HG03469 (cell line): ENCODE measurements around the gene CFDP1.

Source experiments
- ATAC-seq: cut with Tn5 transposase; IDR thresholded peaks from one replicate; pipeline ENCODE4 v1.9.1; 2021; ENCODE audit warnings: mild to moderate bottlenecking, moderate library complexity, moderate number of reproducible peaks; ENCODE audit not compliant: unreplicated experiment

The CFDP1 gene

GRCh38 chr16:75323933-75324332, 109.4 kb downstream of the CFDP1 start:
- no peak for ATAC-seq

GRCh38 chr16:75323198-75323597, 110.1 kb downstream of the CFDP1 start:
- no peak for ATAC-seq

- ATAC-seq = no peak
Observed at GRCh38 chr16:75322740-75323139, 110.6 kb downstream of the CFDP1 start.

GRCh38 chr16:75320435-75320834, 112.9 kb downstream of the CFDP1 start:
- no peak for ATAC-seq

- peak; percentile 73 for ATAC-seq
Observed at GRCh38 chr16:75319513-75320411, 113.5 kb downstream of the CFDP1 start.

GRCh38 chr16:75318737-75319136, 114.6 kb downstream of the CFDP1 start:
- no peak for ATAC-seq

GRCh38 chr16:75317532-75317931, 115.8 kb downstream of the CFDP1 start:
- ATAC-seq = no peak

- no peak for ATAC-seq
Observed at GRCh38 chr16:75317101-75317522, 116.2 kb downstream of the CFDP1 start.

GRCh38 chr16:75315539-75316306, 117.6 kb downstream of the CFDP1 start:
- no peak for ATAC-seq

GRCh38 chr16:75312875-75313274, 120.4 kb downstream of the CFDP1 start:
- ATAC-seq = no peak

- ATAC-seq = no peak
Observed at GRCh38 chr16:75311383-75311938, 121.8 kb downstream of the CFDP1 start.

- ATAC-seq = no peak
Observed at GRCh38 chr16:75310541-75310940, 122.8 kb downstream of the CFDP1 start.

- ATAC-seq = no peak
Observed at GRCh38 chr16:75309899-75310430, 123.3 kb downstream of the CFDP1 start.

GRCh38 chr16:75309156-75309555, 124.1 kb downstream of the CFDP1 start:
- ATAC-seq = no peak

- no peak for ATAC-seq
Observed at GRCh38 chr16:75308011-75308410, 125.3 kb downstream of the CFDP1 start.

- ATAC-seq = no peak
Observed at GRCh38 chr16:75307506-75307905, 125.8 kb downstream of the CFDP1 start.

GRCh38 chr16:75306099-75306762, 127.1 kb downstream of the CFDP1 start:
- no peak for ATAC-seq

GRCh38 chr16:75305364-75306098, 127.8 kb downstream of the CFDP1 start:
- peak; percentile 91 for ATAC-seq

GRCh38 chr16:75304521-75305363, 128.6 kb downstream of the CFDP1 start:
- ATAC-seq = no peak
